Gastroesophageal sphincter (tissue), 3 donors: ENCODE measurements around the gene LMNTD2.

Source experiments
- CTCF ChIP-seq, 4 experiments: fragments of 200-600 bp in 2 of 4; fragments of 450-650 bp in 2 of 4; sonication (generic) in 1 of 4; IDR thresholded peaks; one replicate each; pipeline ENCODE4 v1.5.1; 2017 to 2019; ENCODE audit warnings: antibody characterized with exemption in 4 of 4, mild to moderate bottlenecking in 2 of 4, moderate library complexity in 2 of 4
- POLR2A ChIP-seq, 2 donors: fragments of 450-650 bp; IDR thresholded peaks; one replicate each; pipeline ENCODE4 v1.6.1; 2017; ENCODE audit warnings: antibody characterized with exemption in 2 of 2, mild to moderate bottlenecking in 2 of 2, moderate library complexity in 1 of 2

GRCh38 chr11:537622-538430 is 22.7 kb downstream of the LMNTD2 start:
- TF ChIP-seq CTCF (IDR thresholded peaks at IDR 0.05) (no peak), POLR2A (IDR thresholded peaks at IDR 0.05) (no peak)
